ENCODE measurements around the gene ADGRD1.
A peak's percentile ranks its signal among the peaks of the same experiment; 100 is the strongest.

ADGRD1 gene

GRCh38 chr12:131097202-131098177 lies 143.8 kb downstream of the ADGRD1 start:
- DNase-seq (ENCODE audit: low read depth in 4 of 4, low spot score in 1 of 4): no peak

- no peak for DNase-seq (ENCODE audit: low read depth in 4 of 4, low spot score in 1 of 4)
These were observed 144.7 kb downstream of the ADGRD1 start for GRCh38 chr12:131098178-131098981.

GRCh38 chr12:131100031-131100674 lies 146.4 kb downstream of the ADGRD1 start:
- DNase-seq (ENCODE audit: low read depth in 4 of 4, low spot score in 1 of 4): no peak

GRCh38 chr12:131101006-131101405 lies 147.3 kb downstream of the ADGRD1 start:
- no peak for DNase-seq (ENCODE audit: low read depth in 4 of 4, low spot score in 1 of 4)

GRCh38 chr12:131101703-131102492 lies 148.2 kb downstream of the ADGRD1 start:
- no peak for DNase-seq (ENCODE audit: low read depth in 4 of 4, low spot score in 1 of 4)

- no peak for DNase-seq (ENCODE audit: low read depth in 4 of 4, low spot score in 1 of 4)
These were observed 148.8 kb downstream of the ADGRD1 start for GRCh38 chr12:131102493-131102931.

- no peak for DNase-seq (ENCODE audit: low read depth in 4 of 4, low spot score in 1 of 4)
These were observed 149.4 kb downstream of the ADGRD1 start for GRCh38 chr12:131102991-131103668.

GRCh38 chr12:131103669-131104462 lies 150.2 kb downstream of the ADGRD1 start:
- no peak for DNase-seq (ENCODE audit: low read depth in 4 of 4, low spot score in 1 of 4)

- DNase-seq (ENCODE audit: low read depth in 4 of 4, low spot score in 1 of 4): peak; percentile 75 to 85 (median 78)
These were observed 151.0 kb downstream of the ADGRD1 start for GRCh38 chr12:131104463-131105350.

GRCh38 chr12:131105351-131105735 lies 151.6 kb downstream of the ADGRD1 start:
- DNase-seq (ENCODE audit: low read depth in 4 of 4, low spot score in 1 of 4): no peak

- peak; percentile 18 to 48 (median 33) for DNase-seq (ENCODE audit: low read depth in 4 of 4, low spot score in 1 of 4)
These were observed 152.1 kb downstream of the ADGRD1 start for GRCh38 chr12:131105736-131106348.

- no peak for DNase-seq (ENCODE audit: low read depth in 4 of 4, low spot score in 1 of 4)
These were observed 152.7 kb downstream of the ADGRD1 start for GRCh38 chr12:131106349-131106941.

GRCh38 chr12:131108177-131108955 lies 154.7 kb downstream of the ADGRD1 start:
- DNase-seq (ENCODE audit: low read depth in 4 of 4, low spot score in 1 of 4): no peak

- DNase-seq (ENCODE audit: low read depth in 4 of 4, low spot score in 1 of 4): no peak
These were observed 157.7 kb downstream of the ADGRD1 start for GRCh38 chr12:131111446-131111845.

GRCh38 chr12:131112021-131112420 lies 158.3 kb downstream of the ADGRD1 start:
- DNase-seq (ENCODE audit: low read depth in 4 of 4, low spot score in 1 of 4): no peak

GRCh38 chr12:131112700-131113290 lies 159.1 kb downstream of the ADGRD1 start:
- no peak for DNase-seq (ENCODE audit: low read depth in 4 of 4, low spot score in 1 of 4)
